GM12878 (cell line): ENCODE measurements around the gene FGFR2. TPM values are rescaled to one million over a fixed set of nuclear protein-coding genes. Genes with fewer than 3 reads are reported as not detected.

Experiments used
- ATAC-seq: fragments of 200-7000 bp; cut with Tn5 transposase; 3 replicates; pipeline ENCODE4 v1.9.1; 2020; ENCODE audit warnings: mild to moderate bottlenecking, moderate library complexity
- BruUV-seq: library from RNA; stranded (reverse); fragments of 400-500 nt; replicated peaks from 2 replicates; lab custom pipeline; 2021; lab: Mats Ljungman, UMichigan
- CTCF ChIA-PET: fragments of 300-600 bp; sonication (Branson Sonifier 250); formaldehyde crosslinking; extraction: SDS; loops from one replicate; lab custom pipeline; 2021; ENCODE audit warnings: inconsistent platforms; lab: Yijun Ruan, JAX
- POLR2A ChIA-PET: fragments of 350-600 bp; formaldehyde crosslinking; extraction: SDS; loops from one replicate; lab custom pipeline; 2021; ENCODE audit warnings: inconsistent platforms; lab: Charles Lee
- RAD21 ChIA-PET: fragments of 300-600 bp; sonication (Branson Sonifier 250); formaldehyde crosslinking; loops from one replicate; lab custom pipeline; 2023; ENCODE audit warnings: antibody characterized with exemption; ENCODE audit not compliant: unreplicated experiment; lab: Charles Lee
- SMC1A ChIA-PET: fragments of 300-600 bp; sonication (Branson Sonifier 250); formaldehyde crosslinking; loops from one replicate; lab custom pipeline; 2023; ENCODE audit not compliant: unreplicated experiment, uncharacterized antibody; lab: Charles Lee
- DNase-seq: peaks from one replicate; pipeline ENCODE4 v3.0.0-alpha.2; 2011; ENCODE audit warnings: low read depth, low spot score
- FAIRE-seq: peaks from 3 replicates; lab custom pipeline; 2011; peaks lifted over from hg19 to GRCh38; lab: Jason Lieb, UNC
- H2AFZ ChIP-seq: 2 replicates; pipeline ENCODE4 v1.6.0; 2011; ENCODE audit warnings: low read depth, low read length, control low read depth; ENCODE audit not compliant: control insufficient read depth
- H3K27ac ChIP-seq: 2 replicates; pipeline ENCODE4 v1.5.1; 2011; ENCODE audit warnings: control low read depth; ENCODE audit not compliant: control insufficient read depth, insufficient read depth
- H3K27me3 ChIP-seq, 2 experiments: replicated peaks in 1 of 2; 2 replicates each; pipeline versions ENCODE4 v1.6.0 to v1.6.1; 2011; ENCODE audit warnings: low read length in 1 of 2; ENCODE audit not compliant: control insufficient read depth in 2 of 2, insufficient read depth in 2 of 2
- H3K36me3 ChIP-seq, 2 experiments: 2 replicates each; pipeline ENCODE4 v1.5.1; 2011; ENCODE audit warnings: low read length in 1 of 2; ENCODE audit not compliant: control insufficient read depth in 2 of 2, insufficient read depth in 2 of 2
- H3K4me1 ChIP-seq: 2 replicates; pipeline ENCODE4 v1.6.1; 2011; ENCODE audit warnings: mild to moderate bottlenecking, low read length, moderate library complexity, mixed read lengths; ENCODE audit not compliant: control insufficient read depth, insufficient read depth
- H3K4me2 ChIP-seq: 2 replicates; pipeline ENCODE4 v1.6.0; 2011; ENCODE audit warnings: control low read depth; ENCODE audit not compliant: control insufficient read depth, insufficient read depth
- H3K4me3 ChIP-seq: fragments of 200-600 bp; sonication (generic); 2 replicates; pipeline ENCODE4 v1.5.1; 2016
- H3K79me2 ChIP-seq: 2 replicates; pipeline ENCODE4 v1.6.0; 2011; ENCODE audit warnings: low read length; ENCODE audit not compliant: control insufficient read depth, insufficient read depth
- H3K9ac ChIP-seq: 2 replicates; pipeline ENCODE4 v1.8.0; 2011; ENCODE audit warnings: low read length, control low read depth, mixed read lengths; ENCODE audit not compliant: control insufficient read depth, insufficient read depth
- H3K9me3 ChIP-seq: replicated peaks from 3 replicates; pipeline ENCODE4 v1.5.1; 2011; ENCODE audit warnings: mild to moderate bottlenecking, low read length; ENCODE audit not compliant: control insufficient read depth, insufficient read depth
- H4K20me1 ChIP-seq: 2 replicates; pipeline ENCODE4 v1.6.0; 2011; ENCODE audit not compliant: control insufficient read depth, insufficient read depth
- CHD4 ChIP-seq: fragments of 200-600 bp; sonication (generic); IDR thresholded peaks from 2 replicates; pipeline ENCODE4 v1.6.1; 2016; ENCODE audit warnings: mild to moderate bottlenecking
- CREB1 ChIP-seq: IDR thresholded peaks from 2 replicates; pipeline ENCODE4 v1.6.1; 2012; ENCODE audit warnings: low read depth, mild to moderate bottlenecking, inconsistent platforms
- HDGF ChIP-seq: fragments of 450-650 bp; IDR thresholded peaks from 2 replicates; pipeline ENCODE4 v1.6.1; 2016; ENCODE audit warnings: antibody characterized with exemption
- JUNB ChIP-seq: IDR thresholded peaks from 2 replicates; pipeline ENCODE4 v1.6.1; 2016; ENCODE audit warnings: antibody characterized with exemption, mild to moderate bottlenecking
- NR2C2 ChIP-seq: IDR thresholded peaks from 2 replicates; pipeline ENCODE4 v1.6.1; 2011; ENCODE audit warnings: borderline replicate concordance, low read depth; ENCODE audit not compliant: control insufficient read depth, insufficient read length
- SRF ChIP-seq, 2 experiments: IDR thresholded peaks; 2 replicates each; pipeline ENCODE4 v1.6.1; 2011; ENCODE audit warnings: low read depth in 2 of 2, low read length in 2 of 2, mild to moderate bottlenecking in 1 of 2, moderate library complexity in 1 of 2
- STAT3 ChIP-seq: IDR thresholded peaks from 2 replicates; pipeline ENCODE4 v1.6.1; 2011; ENCODE audit warnings: low read depth, low read length, improper control_type of control experiment
- SUZ12 ChIP-seq: fragments of 200-600 bp; sonication (generic); IDR thresholded peaks from one replicate; pipeline ENCODE4 v1.6.1; 2018; ENCODE audit warnings: antibody characterized with exemption, mild to moderate bottlenecking; ENCODE audit not compliant: unreplicated experiment
- TAF1 ChIP-seq: IDR thresholded peaks from 2 replicates; pipeline ENCODE4 v1.6.1; 2011; ENCODE audit warnings: mild to moderate bottlenecking, low read depth, low read length, borderline replicate concordance
- TCF3 ChIP-seq: IDR thresholded peaks from 2 replicates; pipeline ENCODE4 v1.6.1; 2012; ENCODE audit warnings: low read depth, mild to moderate bottlenecking, low read length, borderline replicate concordance; ENCODE audit not compliant: insufficient read depth
- WGBS: methylation state at CpG from one replicate; pipeline ENCODE4 v1.1.6; 2016; ENCODE audit warnings: low lambda C conversion rate; ENCODE audit not compliant: insufficient replicate concordance, insufficient coverage; ENCODE audit errors: missing lambda C conversion rate; 5-methylcytosine and 5-hydroxymethylcytosine counted together
- in situ Hi-C: fragments of 300-500 bp; cut with MboI; formaldehyde crosslinking; loops from 9 replicates; pipeline ENCODE4 v1.14.3; 2018; ENCODE audit warnings: mixed read lengths
- intact Hi-C: fragments of 100-400 bp; cut with micrococcal nuclease; formaldehyde crosslinking; loops from one replicate; pipeline ENCODE4 v1.14.2; 2022; ENCODE audit not compliant: unreplicated experiment
- polyA plus RNA-seq, 11 experiments: library from polyadenylated mRNA; depleted of rRNA in 4 of 11; unstranded in 6 of 11; stranded (reverse) in 5 of 11; fragments of >200 nt; fragmentation: Nextera tagmentation in 4 of 11; fragmentation: Illumina TruSeq in 1 of 11; extraction: Ambion mirVana in 4 of 11; extraction: Trizol in 1 of 11; gene quantifications; 1 replicate in 1 of 11; 2 replicates in 10 of 11; pipeline versions ENCODE4 v1.2.1 to v1.2.3, GENCODE V29; 2011 to 2016; ENCODE audit warnings: inconsistent platforms in 2 of 11, missing spikeins in 2 of 11, low read depth in 1 of 11
- total RNA-seq, 4 experiments: library from RNA; depleted of rRNA in 3 of 4; stranded (reverse); fragments of >200 nt in 3 of 4; fragmentation: Illumina TruSeq in 1 of 4; extraction: Trizol in 1 of 4; gene quantifications; 2 replicates each; pipeline versions ENCODE4 v1.2.1 to v1.2.3, GENCODE V29; 2013 to 2021
- TF ChIP-seq, protein P1 (sequence below): IDR thresholded peaks from 2 replicates; pipeline ENCODE4 v1.6.1; 2012; ENCODE audit warnings: improper control_type of control experiment, low read depth, low read length; ENCODE audit not compliant: insufficient replicate concordance

The FGFR2 gene
- total and polyA plus RNA-seq, 10 of the 15 experiments (the other 5 are each of a cell fraction or from before 2014, with no cell fraction given) = 0.04 to 0.15 TPM; not detected in 8

DNA sequence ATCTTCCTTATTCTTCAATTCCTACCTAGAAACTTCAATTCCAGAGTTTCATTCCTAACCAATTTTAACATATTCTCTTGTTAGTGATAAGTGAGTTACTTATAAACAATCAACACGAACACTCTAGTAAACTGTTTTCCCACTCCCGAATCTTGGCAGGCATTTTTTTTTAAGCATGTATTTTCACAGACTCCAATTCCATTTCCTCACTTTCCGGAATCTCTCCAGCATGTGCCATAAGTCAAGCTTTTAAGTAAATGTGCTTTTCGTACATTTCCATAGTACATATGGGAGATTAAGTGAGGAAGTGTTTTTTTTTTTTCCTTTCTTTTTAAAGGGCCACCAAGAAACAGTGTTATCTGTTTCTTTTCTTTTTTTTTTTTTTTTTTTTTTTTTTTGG lies 89.1 kb downstream of the FGFR2 start:
- Histone ChIP-seq H3K36me3 (no peaks in the 10 kb centered on the region), H3K79me2 (no peaks in the 10 kb centered on the region), H3K27ac (no peak overlapping the region), H2AFZ (no peak overlapping the region), H3K4me2 (no peak overlapping the region), H3K9ac (no peak overlapping the region), H3K9me3 (no peaks in the 10 kb centered on the region), H3K27me3 (no peaks in the 10 kb centered on the region), H4K20me1 (no peaks in the 10 kb centered on the region), H3K4me3 (no peak overlapping the region), H3K4me1 (no peaks in the 10 kb centered on the region)
- in situ Hi-C loops (no loop called here), intact Hi-C loops (no loop called here)
- no TSS peak for BruUV-seq
- ChIA-PET POLR2A (no interaction called here), SMC1A (no interaction called here), RAD21 (no interaction called here), CTCF (no interaction called here)
- no peak for TF ChIP-seq CREB1
- TF ChIP-seq TAF1 = no peak
- TF ChIP-seq TCF3 = no peak
- TF ChIP-seq JUNB = no peak
- TF ChIP-seq SRF (IDR thresholded peaks at IDR 0.05; ENCODE audit: low read depth in 2 of 2, low read length in 2 of 2) = no peak
- TF ChIP-seq CHD4 = no peak
- TF ChIP-seq STAT3 = no peak
- TF ChIP-seq HDGF = no peak
- TF ChIP-seq SUZ12 = no peak
- TF ChIP-seq, protein P1, sequence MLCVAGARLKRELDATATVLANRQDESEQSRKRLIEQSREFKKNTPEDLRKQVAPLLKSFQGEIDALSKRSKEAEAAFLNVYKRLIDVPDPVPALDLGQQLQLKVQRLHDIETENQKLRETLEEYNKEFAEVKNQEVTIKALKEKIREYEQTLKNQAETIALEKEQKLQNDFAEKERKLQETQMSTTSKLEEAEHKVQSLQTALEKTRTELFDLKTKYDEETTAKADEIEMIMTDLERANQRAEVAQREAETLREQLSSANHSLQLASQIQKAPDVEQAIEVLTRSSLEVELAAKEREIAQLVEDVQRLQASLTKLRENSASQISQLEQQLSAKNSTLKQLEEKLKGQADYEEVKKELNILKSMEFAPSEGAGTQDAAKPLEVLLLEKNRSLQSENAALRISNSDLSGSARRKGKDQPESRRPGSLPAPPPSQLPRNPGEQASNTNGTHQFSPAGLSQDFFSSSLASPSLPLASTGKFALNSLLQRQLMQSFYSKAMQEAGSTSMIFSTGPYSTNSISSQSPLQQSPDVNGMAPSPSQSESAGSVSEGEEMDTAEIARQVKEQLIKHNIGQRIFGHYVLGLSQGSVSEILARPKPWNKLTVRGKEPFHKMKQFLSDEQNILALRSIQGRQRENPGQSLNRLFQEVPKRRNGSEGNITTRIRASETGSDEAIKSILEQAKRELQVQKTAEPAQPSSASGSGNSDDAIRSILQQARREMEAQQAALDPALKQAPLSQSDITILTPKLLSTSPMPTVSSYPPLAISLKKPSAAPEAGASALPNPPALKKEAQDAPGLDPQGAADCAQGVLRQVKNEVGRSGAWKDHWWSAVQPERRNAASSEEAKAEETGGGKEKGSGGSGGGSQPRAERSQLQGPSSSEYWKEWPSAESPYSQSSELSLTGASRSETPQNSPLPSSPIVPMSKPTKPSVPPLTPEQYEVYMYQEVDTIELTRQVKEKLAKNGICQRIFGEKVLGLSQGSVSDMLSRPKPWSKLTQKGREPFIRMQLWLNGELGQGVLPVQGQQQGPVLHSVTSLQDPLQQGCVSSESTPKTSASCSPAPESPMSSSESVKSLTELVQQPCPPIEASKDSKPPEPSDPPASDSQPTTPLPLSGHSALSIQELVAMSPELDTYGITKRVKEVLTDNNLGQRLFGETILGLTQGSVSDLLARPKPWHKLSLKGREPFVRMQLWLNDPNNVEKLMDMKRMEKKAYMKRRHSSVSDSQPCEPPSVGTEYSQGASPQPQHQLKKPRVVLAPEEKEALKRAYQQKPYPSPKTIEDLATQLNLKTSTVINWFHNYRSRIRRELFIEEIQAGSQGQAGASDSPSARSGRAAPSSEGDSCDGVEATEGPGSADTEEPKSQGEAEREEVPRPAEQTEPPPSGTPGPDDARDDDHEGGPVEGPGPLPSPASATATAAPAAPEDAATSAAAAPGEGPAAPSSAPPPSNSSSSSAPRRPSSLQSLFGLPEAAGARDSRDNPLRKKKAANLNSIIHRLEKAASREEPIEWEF = no peak
- TF ChIP-seq NR2C2 = no peak
- WGBS = 37% methylated on average over 4 of the region's 4 CpGs
- ATAC-seq (no peak), FAIRE-seq (no peak), DNase-seq (no peak)
